22Rv1 (cell line): Measurements from ENCODE around the gene STX4.

Experiments used
- H3K27ac ChIP-seq: fragments of 450-650 bp; 2 replicates; pipeline ENCODE4 v1.5.1; 2017
- CTCF ChIP-seq: fragments of 450-650 bp; IDR thresholded peaks from 2 replicates; pipeline ENCODE4 v1.5.1; 2017; ENCODE audit warnings: mild to moderate bottlenecking
- ZFX ChIP-seq: fragments of 450-650 bp; IDR thresholded peaks from 2 replicates; pipeline ENCODE4 v1.6.1; 2017; ENCODE audit warnings: antibody characterized with exemption, borderline replicate concordance

Gene STX4

GRCh38 chr16:31050280-31051030 is 17.1 kb downstream of the STX4 start:
- no peak overlapping the region for H3K27ac ChIP-seq
- TF ChIP-seq CTCF (no peak), ZFX (no peak)

- H3K27ac ChIP-seq: no peak overlapping the region
- no peak for TF ChIP-seq CTCF
- no peak for TF ChIP-seq ZFX
These were observed 18.8 kb downstream of the STX4 start for GRCh38 chr16:31052114-31052513.

DNA sequence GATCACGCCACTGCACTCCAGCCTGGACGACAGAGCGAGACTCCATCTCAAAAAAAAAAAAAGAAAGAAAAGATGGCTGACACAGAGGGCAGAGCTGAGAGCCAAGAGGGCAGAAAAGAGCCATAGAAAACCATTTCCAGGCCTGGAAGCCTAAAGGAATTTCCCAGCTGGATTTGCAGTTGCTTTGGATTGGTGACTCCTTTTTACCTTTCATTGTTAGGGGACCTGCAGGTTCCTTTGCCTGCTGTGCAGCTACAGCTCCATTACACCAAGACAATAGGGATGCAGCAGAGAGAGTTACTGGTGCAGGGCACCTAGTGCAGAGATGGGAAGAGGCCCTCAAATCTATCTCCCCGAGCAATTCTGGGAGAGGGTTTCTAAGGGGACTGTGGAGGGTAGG is 22.3 kb downstream of the STX4 start:
- H3K27ac ChIP-seq: no peak overlapping the region
- TF ChIP-seq ZFX: no peak
- no peak for TF ChIP-seq CTCF

GRCh38 chr16:31061126-31061812 is 27.9 kb downstream of the STX4 start:
- TF ChIP-seq ZFX: no peak
- no peak overlapping the region for H3K27ac ChIP-seq

GRCh38 chr16:31061813-31062440 is 28.6 kb downstream of the STX4 start:
- no peak for TF ChIP-seq ZFX
- TF ChIP-seq CTCF: no peak
- H3K27ac ChIP-seq: no peak overlapping the region

- H3K27ac ChIP-seq: no peak overlapping the region
- TF ChIP-seq CTCF (no peak), ZFX (no peak)
These were observed 30.1 kb downstream of the STX4 start for GRCh38 chr16:31063495-31063842.

GRCh38 chr16:31063843-31064611 is 30.7 kb downstream of the STX4 start:
- no peak overlapping the region for H3K27ac ChIP-seq
- no peak for TF ChIP-seq CTCF
- no peak for TF ChIP-seq ZFX
